GM12878 (cell line): Measurements from ENCODE around the gene PYGM.

Experiments used
- CBFB ChIP-seq: IDR thresholded peaks from 2 replicates; pipeline ENCODE4 v1.6.1; 2016; ENCODE audit warnings: antibody characterized with exemption, low read depth
- CREB1 ChIP-seq: IDR thresholded peaks from 2 replicates; pipeline ENCODE4 v1.6.1; 2012; ENCODE audit warnings: low read depth, mild to moderate bottlenecking, inconsistent platforms
- GABPA ChIP-seq: IDR thresholded peaks from 2 replicates; pipeline ENCODE4 v1.6.1; 2014; ENCODE audit warnings: antibody characterized with exemption, low read depth, mild to moderate bottlenecking, inconsistent platforms
- MTA3 ChIP-seq: IDR thresholded peaks from 2 replicates; pipeline ENCODE4 v1.6.1; 2012; ENCODE audit warnings: low read length, inconsistent platforms, borderline replicate concordance
- POU2F2 ChIP-seq: IDR thresholded peaks from 3 replicates; pipeline ENCODE4 v1.6.1; 2011; ENCODE audit warnings: low read depth, mild to moderate bottlenecking, low read length, borderline replicate concordance
- RBBP5 ChIP-seq: fragments of 200-600 bp; sonication (generic); conservative IDR thresholded peaks from 2 replicates; pipeline ENCODE4 v1.6.1; 2016
- TBL1XR1 ChIP-seq: IDR thresholded peaks from 2 replicates; pipeline ENCODE4 v1.6.1; 2012; ENCODE audit warnings: low read depth, low read length, improper control_type of control experiment
- USF1 ChIP-seq: IDR thresholded peaks from 2 replicates; pipeline ENCODE4 v1.6.1; 2011; ENCODE audit warnings: borderline replicate concordance, low read depth, mild to moderate bottlenecking, moderate library complexity, mixed read lengths, low read length; ENCODE audit not compliant: insufficient read depth; ENCODE audit errors: extremely low read length
- TF ChIP-seq, protein P1 (sequence below), 3 experiments: IDR thresholded peaks in 2 of 3; conservative IDR thresholded peaks in 1 of 3; 2 replicates each; pipeline ENCODE4 v1.5.1; 2011; ENCODE audit warnings: low read depth in 3 of 3, low read length in 3 of 3, mild to moderate bottlenecking in 3 of 3, control low read depth in 2 of 3, moderate library complexity in 2 of 3, inconsistent platforms in 1 of 3, mixed read lengths in 1 of 3; ENCODE audit not compliant: control insufficient read depth in 2 of 3, insufficient read depth in 1 of 3; ENCODE audit errors: extremely low read depth in 1 of 3
- TF ChIP-seq, protein P2 (sequence below): IDR thresholded peaks from 2 replicates; pipeline ENCODE4 v1.6.1; 2012; ENCODE audit warnings: low read length, inconsistent platforms

- TF ChIP-seq RBBP5: no peak
- TF ChIP-seq GABPA: no peak
- TF ChIP-seq, protein P1, sequence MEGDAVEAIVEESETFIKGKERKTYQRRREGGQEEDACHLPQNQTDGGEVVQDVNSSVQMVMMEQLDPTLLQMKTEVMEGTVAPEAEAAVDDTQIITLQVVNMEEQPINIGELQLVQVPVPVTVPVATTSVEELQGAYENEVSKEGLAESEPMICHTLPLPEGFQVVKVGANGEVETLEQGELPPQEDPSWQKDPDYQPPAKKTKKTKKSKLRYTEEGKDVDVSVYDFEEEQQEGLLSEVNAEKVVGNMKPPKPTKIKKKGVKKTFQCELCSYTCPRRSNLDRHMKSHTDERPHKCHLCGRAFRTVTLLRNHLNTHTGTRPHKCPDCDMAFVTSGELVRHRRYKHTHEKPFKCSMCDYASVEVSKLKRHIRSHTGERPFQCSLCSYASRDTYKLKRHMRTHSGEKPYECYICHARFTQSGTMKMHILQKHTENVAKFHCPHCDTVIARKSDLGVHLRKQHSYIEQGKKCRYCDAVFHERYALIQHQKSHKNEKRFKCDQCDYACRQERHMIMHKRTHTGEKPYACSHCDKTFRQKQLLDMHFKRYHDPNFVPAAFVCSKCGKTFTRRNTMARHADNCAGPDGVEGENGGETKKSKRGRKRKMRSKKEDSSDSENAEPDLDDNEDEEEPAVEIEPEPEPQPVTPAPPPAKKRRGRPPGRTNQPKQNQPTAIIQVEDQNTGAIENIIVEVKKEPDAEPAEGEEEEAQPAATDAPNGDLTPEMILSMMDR (IDR thresholded peaks at IDR 0.05 in 2 of 3, conservative IDR thresholded peaks at IDR 0.05 in 1 of 3; ENCODE audit: control insufficient read depth in 2 of 3, extremely low read depth in 1 of 3, insufficient read depth in 1 of 3, low read depth in 3 of 3, low read length in 3 of 3): no peak
- no peak for TF ChIP-seq MTA3
- TF ChIP-seq USF1: no peak
- no peak for TF ChIP-seq TBL1XR1
- no peak for TF ChIP-seq POU2F2
- TF ChIP-seq, protein P2, sequence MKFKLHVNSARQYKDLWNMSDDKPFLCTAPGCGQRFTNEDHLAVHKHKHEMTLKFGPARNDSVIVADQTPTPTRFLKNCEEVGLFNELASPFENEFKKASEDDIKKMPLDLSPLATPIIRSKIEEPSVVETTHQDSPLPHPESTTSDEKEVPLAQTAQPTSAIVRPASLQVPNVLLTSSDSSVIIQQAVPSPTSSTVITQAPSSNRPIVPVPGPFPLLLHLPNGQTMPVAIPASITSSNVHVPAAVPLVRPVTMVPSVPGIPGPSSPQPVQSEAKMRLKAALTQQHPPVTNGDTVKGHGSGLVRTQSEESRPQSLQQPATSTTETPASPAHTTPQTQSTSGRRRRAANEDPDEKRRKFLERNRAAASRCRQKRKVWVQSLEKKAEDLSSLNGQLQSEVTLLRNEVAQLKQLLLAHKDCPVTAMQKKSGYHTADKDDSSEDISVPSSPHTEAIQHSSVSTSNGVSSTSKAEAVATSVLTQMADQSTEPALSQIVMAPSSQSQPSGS: no peak
- no peak for TF ChIP-seq CREB1
- TF ChIP-seq CBFB: no peak
These were observed 49.2 kb downstream of the PYGM start for GRCh38 chr11:64710418-64711137.
